Stimulated activated CD4-positive, alpha-beta T cell treated with anti-CD3 and anti-CD28 coated beads, Interleukin-1b, Interleukin-23, amount 100 ng/mL, for 1 hour (primary cell): ENCODE data around the gene UTP14C.
"Not testable (repeated sequence)": the region's sequence is repeated elsewhere in the genome, so short reads cannot be mapped to it uniquely, and the experiment has no call there.

Source experiments
- DNase-seq, 2 donors: peaks; one replicate each; pipeline ENCODE4 v3.0.0-alpha.2; 2020; ENCODE audit warnings: low read depth in 2 of 2

The UTP14C gene

DNA sequence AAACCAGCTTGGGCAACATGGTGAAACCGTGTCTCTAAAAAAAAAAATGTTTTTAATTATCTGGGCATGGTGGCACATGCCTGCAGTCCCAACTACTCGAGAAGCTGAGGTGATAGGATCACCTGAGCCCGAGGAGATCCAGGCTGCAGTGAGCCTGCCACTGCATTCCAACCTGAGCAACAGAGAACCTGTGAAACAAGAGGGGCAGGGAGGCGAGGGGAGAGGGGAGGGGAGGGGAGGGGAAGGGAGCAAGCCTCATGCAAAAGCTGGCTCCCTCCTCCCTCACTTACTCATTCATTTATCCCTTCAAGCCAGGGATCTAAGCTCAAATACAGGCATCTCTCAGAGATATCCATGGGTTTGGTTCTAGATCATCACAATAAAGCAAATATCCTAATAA lies 22.1 kb upstream of the UTP14C start:
- DNase-seq, result no peak

DNA sequence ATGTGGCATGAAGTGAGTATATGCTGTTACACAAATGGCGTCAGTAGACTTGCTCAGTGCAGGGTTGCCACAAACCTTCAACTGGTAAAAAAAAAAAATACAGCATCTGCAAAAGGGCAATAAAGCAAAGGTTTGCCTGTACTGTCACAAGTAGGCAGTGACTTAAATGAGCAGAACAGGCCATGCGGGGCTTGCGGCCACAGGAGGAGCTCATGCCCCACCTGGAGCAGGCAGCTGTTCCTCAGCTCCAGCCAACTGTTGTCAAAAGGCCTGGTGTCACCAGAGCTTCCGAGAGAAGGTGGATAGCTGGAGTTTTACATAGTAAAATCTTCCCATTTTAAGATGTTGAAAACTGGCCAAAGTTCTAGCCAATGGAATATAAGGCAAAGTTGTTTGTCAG lies 20.9 kb upstream of the UTP14C start:
- no peak for DNase-seq

DNA sequence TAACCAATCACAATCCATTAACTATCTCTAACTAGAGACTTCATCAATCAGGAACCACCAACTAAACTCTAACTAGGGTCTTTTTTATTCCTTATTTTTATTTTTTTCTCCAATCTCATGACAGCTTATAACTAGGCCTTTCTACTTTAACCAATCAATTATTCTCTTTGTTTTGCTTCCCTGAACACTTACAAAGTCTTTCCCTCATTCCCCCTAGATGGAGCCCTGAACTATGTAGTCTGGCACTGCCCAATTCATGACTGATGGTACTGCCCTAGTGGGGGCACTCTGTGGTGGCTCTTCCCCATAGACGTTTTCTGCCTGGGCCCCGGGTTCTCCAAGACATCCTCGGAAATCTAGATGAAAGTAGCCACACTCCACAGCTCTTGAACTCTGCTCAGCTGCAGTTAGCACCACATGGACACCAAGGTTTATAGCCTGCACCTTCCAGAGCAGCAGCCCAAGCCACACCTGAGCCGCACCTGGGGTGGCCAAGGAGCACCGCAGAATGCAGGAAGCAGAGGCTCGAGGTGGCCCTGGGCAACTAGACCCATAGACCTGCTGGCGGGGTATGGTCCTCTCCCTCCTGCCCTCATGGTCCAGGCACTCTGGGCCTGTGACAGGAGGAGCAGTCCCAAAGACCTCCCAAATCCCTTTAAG lies 19.9 kb upstream of the UTP14C start:
- DNase-seq, result no peak

DNA sequence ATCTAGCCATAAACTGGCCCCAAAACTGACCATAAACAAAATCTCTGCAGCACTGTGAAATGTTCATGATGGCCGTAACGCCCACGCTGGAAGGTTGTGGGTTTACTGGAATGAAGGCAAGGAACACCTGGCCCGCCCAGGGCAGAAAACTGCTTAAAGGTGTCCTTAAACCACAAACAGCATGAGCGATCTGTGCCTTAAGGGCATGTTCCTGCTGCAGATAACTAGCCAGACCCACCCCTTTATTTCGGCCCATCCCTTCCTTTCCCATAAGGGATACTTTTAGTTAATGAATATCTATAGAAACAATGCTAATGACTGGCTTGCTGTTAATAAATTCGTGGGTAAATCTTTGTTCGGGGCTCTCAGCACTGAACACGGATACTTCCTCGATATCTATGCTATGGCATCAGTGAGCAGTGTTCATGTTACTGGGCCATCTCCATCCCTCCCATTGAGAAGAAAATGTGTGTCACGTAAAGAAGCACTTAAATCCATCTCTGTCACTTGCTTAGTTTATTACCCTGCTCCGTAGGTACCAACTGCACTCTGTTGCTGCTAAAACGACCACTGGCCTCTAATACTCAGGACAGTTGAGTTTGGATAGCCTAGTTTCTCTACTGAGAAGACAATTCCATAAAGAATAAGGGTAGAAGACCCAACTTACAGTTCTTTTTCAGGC lies 18.5 kb upstream of the UTP14C start:
- no peak for DNase-seq

DNA sequence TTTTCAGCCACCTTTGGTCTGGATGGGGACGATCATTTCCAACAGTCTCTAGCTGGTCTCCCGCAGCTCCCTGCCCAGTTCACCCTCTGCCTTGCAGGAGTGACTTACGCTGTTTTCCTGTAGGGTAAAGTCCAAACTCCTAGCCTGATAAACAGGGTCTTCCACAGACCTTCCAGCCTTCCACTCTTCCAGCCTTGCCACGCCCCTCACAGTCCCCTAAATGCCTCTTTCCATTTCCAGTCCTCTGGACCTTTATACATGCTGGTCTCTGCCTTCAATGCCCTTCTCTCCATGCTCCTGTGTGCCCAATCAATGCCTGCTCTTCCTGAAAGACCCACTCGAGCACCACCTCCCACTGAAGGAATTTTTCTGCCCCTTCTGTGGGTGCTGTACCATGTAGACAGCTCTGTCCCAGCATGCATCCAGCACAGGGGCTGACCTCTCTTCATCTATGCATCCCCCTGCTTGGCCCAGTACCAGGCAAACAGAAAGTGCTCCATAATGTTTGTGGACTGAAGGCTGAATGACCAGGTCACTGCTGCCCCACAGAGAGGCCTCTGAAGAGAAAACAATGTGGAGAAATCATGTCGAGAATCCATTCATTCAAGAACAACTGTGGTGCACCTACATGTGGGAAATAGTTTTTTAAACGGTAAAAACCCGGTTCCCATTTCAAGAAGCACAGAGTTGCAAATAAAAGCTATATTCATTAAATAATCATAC lies 17.8 kb upstream of the UTP14C start:
- no peak for DNase-seq

DNA sequence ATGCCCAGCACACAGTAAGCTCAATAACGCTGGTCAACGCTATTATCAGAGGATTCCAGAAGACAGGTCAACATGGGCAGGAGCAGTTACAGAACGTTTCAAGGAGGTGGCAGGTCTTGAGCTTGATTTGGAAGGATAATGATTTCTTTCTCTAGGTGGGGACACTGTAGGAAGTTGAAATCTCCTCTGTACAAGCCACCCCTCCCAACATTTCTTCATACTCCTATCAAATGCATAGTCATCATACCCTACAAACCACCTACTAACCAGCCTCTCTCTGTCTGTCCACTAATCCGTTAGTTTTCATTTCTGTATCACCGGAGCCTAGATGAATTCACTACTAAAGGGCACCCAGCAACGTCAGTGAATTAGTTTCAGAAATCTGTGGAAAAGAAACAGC lies 14.5 kb upstream of the UTP14C start:
- no peak for DNase-seq

DNA sequence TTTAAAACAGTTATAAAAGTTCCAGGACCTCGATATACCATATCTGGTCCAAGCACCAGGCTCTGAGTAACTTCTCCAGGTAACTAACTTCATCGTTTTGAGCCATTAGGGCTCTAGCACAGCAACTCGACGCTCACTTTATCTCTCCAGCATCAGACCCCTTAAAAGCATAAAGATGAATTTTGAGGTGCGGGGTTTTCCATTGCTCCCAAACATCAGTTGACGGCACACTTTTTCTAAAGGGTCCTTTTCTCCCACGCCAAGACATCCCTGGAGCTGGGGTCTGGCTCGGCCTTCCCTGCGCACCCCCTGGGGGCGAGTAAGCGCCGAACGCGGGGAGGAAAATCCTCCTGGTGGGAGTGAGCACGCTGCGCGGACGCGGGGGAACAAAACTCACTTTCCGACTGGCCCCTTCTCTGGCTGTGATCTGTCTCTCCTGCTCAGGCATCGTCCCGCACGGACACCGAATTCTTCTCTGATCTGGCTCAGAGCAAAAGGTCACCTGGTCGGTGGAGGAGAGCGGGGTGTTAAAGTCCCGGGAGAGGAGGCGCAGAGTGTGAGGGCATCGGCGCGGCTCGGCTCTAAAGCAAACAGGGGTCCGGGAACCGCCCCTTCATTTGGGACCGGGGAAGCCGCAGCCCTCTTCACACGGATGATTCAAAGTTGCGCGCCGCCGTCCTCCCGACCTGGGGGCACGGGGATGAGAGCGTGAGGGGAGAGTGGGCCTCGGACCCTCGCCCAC lies 13.4 kb upstream of the UTP14C start, which contains the start of gene ATP7B:
TSS of gene ATP7B (minus strand) at position 561 of the 742 bp plus-strand sequence. CDS start at position 448, 113 bp downstream.
- no peak for DNase-seq

DNA sequence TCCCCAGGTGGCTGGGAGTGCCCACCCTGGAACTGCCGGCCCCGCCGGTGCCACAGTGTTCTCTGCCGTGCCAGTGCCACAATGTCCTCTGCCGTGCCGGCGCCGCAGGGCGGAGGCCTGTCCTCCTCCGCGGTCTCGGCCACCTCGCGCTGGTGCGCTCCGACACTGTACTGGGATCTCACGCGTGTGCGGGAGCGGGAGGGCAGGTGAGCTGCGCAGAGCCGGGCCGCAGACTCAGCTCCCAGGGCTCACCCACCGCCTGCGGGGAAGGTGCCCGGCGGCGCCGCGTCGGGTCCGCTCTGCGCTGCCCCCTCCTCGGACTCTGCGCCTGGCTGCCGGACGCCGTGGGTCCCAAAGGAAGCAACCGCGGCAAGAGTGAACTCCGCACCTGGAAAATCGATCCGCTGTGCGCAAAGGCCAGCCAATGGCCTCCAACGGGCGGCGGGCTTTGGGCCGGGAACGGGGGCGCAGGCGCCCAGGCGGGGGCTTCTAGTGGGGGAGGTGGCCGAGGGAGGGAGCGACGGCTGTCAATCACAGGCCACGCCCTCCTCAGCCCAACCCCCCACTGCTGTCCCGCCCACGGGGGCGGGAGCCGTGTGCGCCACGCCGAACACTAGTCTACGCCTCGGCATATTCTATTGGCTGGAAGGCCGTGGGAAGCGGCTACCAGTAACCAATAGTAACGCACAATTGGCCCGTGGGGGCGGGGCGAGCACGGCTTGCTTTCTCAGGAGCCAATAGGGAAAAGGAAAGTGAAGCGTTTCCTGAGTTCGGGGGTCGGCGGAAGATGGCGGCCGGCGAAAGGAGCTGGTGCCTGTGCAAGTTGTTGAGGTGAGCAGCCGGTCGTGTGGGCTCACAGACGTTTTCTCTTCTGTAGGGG lies 12.6 kb upstream of the UTP14C start, which contains the start of gene ALG11:
TSS of gene ALG11 (plus strand) at position 767 of the 880 bp plus-strand sequence. CDS start at position 788, 21 bp downstream.
- DNase-seq, result peak; percentile 97 to 99

DNA sequence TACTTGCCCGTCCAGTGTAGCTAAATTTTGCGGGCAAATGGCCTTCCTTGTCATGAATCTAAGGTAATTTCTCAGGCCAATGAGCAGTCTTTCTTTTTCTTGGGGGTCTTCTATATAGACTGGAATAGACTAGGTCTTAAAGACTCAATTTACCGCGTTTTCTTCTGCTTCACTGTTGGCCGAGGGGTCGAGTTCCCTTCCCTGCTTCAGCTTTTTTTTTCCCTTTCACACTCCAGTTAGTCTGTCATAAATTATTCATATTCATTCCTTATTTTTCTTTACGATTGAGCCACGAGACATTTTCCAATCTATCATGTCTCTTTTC lies 12.0 kb upstream of the UTP14C start:
- no peak for DNase-seq

DNA sequence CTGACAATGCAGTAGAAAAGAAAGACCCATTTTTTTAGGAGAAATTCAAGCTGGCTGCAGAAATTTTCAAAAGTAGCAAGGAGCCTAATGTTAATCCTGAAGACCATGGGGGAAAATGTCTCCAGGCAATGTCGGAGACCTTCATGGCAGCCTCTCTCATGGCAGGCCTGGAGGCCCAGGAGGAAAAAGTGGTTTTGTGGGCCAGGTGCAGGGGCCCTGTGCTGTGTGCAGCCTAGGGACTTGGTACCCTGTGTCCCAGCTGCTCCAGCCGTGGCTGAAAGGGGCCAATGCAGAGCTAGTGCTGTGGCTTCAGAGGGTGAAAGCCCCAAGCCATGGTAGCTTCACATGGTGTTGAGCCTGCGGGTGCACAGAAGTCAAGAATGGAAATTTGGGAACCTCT lies 8.2 kb upstream of the UTP14C start:
- DNase-seq, result no peak

DNA sequence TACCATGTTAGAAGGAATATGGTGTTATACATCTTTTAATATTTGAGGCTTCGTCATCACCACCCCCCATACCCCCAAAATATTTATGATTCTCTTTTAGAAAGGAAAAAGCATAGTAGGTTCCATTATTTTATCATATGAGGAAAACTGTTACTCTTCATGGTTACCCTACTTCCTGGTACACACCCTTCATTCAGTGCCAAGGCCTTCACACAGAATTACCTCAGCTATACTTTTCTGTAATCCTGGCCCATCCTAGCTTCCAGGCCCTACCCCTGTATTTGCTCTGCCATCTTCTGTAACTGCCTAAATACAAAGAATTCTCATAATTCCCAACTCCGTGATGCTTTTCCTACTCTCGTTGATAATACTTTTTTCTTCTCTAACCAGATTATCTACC lies 4.3 kb upstream of the UTP14C start:
- DNase-seq, result no peak

DNA sequence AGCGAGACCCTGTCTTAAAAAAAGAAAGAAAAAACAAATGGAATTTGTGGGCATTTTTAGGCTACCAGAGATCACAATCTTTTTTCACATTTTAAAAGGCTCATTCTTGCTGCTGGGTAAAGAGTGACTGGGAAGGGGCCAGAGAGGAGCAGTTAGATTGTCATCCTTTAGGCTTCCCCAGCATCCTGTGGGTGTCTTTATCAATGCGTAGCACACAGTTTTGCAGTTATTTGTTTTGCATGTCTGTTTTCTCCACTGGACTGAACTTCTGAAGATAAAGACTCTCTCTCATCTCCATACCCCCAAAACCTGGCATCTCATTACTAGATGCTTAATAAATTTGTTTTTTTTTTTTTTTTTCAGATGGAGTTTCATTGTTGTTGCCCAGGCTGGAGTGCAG lies 2.1 kb upstream of the UTP14C start:
- no peak for DNase-seq

DNA sequence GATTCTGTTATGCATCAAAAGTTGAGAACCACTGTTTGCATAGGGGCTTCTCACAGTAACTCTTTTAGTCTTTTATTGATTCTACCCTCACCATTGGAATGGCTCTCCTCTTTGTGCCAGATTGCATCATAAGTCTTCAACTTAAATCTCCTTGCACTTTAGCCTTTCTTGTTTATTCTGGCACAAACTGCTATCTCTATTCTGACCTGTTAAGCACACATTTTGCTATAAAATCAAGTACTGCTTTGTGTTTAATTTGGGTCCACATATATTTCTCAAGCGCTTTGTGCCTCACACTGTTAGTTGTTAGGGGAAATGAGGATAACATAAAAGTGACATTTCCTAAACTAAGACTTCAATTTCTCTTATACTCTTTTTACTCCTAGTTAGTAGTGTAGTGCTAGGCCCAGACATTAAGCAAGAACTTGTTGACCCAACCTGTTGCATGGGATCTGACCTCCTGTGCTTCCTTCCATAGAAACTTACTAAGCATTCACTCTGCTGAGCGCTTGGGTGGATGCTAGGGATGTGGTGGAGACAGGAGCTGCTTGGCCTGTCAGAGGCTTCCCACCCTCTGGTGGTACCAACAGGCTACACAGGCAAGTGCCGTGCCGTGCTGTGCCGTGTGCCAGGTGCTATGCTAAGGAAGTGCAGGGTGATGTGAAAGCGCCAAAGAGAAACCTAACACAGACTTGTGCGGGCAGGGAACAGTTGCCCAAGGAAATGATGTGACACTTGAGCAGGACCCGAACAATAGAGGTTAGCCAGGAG lies 1.2 kb downstream of the UTP14C start:
- DNase-seq, result no peak

DNA sequence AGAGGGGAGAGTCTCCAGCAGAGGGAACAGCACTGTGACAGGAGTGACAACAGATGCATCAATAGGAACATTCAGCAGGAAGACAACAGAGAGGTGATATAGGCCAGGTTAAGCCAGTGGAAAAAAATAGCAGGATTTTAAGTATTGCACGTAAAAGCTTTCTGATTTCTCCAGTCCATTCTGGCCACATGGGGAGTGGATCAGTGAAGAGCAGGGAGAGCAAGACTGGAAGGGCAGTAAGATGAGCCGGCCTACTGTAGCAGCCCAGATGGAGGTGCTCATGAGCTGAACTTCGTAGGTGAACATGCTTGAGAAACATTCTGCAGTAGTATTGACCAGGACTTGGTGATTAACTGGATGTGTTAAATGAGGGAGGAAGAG lies 1.7 kb downstream of the UTP14C start:
- no peak for DNase-seq

DNA sequence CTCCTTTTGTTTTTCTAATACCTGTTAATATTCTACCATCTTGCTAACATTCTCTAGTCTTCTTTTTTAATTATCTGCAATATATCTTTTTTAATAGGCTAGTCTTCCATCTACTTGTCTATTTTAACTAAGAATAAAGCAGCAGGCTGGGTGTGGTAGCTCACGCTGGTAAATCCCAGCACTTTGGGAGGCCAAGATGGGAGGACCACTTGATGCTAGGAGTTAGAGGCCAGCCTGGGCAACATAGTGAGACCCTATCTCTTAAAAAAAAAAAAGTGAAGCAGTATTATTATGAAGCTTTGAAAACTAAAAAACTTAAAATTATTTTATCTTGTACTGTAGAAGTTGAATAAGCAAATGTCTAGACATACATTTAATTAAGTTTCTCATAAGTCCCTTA lies 3.3 kb downstream of the UTP14C start:
- DNase-seq, result no peak

DNA sequence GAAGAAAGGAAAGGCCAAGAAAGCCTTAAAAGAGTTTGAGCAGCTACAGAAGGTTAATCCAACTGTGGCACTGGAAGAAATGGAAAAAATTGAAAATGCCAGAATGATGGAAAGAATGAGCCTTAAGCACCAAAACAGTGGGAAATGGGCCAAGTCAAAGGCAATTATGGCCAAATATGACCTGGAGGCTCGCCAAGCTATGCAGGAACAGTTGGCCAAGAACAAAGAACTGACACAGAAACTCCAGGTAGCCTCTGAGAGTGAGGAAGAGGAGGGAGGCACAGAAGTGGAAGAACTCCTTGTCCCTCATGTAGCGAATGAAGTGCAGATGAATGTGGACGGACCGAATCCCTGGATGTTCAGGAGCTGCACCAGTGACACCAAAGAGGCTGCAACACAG lies 5.1 kb downstream of the UTP14C start:
- DNase-seq, result no peak

DNA sequence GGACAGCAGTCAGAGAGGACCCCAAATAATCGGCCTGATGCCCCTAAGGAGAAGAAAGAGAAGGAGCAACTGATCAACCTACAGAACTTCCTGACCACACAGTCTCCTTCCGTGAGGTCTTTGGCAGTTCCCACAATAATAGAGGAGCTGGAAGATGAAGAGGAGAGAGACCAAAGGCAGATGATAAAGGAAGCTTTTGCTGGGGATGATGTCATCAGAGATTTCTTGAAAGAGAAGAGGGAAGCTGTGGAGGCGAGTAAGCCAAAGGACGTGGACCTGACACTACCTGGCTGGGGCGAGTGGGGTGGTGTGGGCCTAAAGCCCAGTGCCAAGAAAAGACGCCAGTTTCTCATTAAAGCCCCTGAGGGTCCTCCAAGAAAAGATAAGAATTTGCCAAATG lies 5.9 kb downstream of the UTP14C start:
- DNase-seq, result not testable (repeated sequence)

DNA sequence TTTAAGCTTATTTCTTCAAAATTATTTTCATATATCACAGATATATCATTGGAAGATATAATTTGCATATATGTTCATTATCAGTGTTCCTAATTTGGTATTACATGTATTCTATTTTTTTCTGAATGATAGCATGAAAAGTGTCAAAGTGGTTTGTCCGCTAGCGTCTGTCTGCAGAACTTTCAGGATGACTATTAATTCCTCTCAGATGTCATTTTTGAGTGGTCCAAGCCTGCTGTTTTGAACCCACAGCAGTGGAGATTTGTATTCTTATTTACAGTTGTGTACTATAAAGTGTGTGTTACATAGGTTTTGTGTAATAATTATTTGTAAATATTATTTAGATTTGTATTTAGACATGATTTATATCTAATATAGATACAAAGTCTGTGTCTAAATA lies 8.5 kb downstream of the UTP14C start:
- DNase-seq, result no peak

DNA sequence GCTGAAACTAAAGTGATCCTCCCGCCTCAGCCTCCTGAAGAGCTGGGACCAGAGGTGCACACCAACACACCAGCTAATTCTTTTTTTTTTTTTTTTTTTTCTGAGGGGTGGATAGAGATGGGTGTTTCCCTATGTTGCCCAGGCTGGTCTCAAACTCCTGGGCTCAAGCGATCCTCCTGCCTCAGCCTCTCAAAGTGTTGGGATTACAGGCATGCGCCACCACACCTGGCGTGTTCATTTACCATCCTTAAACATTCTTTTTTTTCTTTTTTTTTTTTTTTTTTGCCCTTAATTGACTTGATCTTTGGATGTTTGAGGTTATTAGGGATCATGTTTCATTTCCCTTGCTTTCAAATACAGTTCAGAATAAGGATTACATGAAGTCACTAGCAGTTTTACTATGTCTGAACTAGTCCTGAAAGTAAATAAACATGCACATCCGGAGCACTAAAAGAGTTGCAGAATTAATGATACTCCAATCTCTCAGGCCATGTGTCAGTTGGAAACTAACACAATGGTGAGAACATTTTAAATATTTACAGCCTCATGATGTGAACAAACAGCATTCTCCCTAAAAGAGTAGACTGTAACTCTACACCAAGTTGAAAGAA lies 10.2 kb downstream of the UTP14C start:
- no peak for DNase-seq

DNA sequence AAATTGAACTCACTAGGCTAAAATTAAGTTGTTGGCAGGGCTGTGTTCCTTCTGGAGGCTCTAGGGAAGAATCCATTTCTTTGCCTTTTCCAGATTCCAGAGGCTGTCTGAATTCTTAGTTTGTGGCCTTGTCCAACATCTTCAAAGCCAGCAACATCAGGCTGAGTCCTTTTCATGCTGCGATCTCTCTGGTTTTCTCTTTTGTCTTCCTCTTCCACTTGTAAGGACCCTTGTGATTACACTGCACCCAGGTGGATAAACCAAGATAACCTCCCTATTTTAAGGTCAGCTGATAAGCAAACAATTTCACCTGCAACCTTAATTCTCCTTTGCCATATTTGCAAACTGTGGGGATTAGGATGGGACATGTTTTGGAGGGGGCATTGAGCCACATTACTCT lies 11.5 kb downstream of the UTP14C start:
- no peak for DNase-seq
